Thyroid gland (tissue), 4 donors: Measurements from ENCODE around the gene NBDY.

Experiments
- POLR2A ChIP-seq, 2 donors: fragments of 450-650 bp; IDR thresholded peaks; one replicate each; pipeline ENCODE4 v1.6.1; 2017; ENCODE audit warnings: antibody characterized with exemption in 2 of 2, mild to moderate bottlenecking in 2 of 2, moderate library complexity in 1 of 2
- TF ChIP-seq, protein P1 (sequence below), 6 experiments: fragments of 200-600 bp in 3 of 6; fragments of 450-650 bp in 3 of 6; sonication (generic) in 3 of 6; IDR thresholded peaks; one replicate each; pipeline ENCODE4 v1.5.1; 2016 to 2019; ENCODE audit warnings: antibody characterized with exemption in 6 of 6, mild to moderate bottlenecking in 2 of 6, inconsistent platforms in 1 of 6, moderate library complexity in 1 of 6

DNA sequence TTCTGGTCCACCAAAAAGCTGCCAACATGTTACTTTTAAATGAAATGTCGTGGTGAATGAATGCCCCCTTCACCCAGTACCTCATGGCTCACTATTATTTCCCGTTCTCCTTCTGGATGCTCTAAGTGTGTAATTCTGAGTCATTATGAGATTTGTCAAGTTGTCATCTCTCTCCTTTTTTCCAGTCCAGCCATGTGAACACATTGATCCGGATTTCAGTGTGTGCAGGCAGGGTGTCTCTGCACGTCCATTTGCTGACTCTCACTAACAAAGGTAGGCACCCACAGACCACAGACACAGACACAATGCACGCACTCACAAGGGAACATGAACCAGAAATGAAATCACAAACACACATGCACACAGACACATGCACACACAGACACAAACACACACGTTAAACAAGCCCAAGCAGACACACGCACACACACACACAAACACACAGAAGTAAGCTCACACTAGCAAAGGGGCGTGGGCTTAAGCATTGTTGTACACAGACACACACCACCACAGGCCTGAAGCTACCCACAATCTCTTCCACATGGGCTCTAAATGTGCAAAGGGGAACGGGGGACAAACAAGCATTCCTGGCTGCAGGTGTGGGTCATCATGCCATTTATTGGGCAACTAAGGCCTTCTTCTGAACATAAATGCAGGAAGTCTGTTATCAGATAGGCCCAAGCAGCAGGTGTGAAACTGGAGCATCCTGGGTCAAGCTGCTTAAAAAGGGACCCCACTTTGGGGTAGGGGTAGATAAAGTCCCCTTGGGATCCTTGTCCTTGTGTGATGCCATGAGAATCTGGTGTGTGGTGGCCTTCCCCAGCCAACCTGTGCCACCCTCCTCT is 58.1 kb downstream of the NBDY start:
- TF ChIP-seq, protein P1, sequence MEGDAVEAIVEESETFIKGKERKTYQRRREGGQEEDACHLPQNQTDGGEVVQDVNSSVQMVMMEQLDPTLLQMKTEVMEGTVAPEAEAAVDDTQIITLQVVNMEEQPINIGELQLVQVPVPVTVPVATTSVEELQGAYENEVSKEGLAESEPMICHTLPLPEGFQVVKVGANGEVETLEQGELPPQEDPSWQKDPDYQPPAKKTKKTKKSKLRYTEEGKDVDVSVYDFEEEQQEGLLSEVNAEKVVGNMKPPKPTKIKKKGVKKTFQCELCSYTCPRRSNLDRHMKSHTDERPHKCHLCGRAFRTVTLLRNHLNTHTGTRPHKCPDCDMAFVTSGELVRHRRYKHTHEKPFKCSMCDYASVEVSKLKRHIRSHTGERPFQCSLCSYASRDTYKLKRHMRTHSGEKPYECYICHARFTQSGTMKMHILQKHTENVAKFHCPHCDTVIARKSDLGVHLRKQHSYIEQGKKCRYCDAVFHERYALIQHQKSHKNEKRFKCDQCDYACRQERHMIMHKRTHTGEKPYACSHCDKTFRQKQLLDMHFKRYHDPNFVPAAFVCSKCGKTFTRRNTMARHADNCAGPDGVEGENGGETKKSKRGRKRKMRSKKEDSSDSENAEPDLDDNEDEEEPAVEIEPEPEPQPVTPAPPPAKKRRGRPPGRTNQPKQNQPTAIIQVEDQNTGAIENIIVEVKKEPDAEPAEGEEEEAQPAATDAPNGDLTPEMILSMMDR (IDR thresholded peaks at IDR 0.05) = no peak
- TF ChIP-seq POLR2A (IDR thresholded peaks at IDR 0.05) = no peak
